ENCODE measurements around the gene CDH6.

GRCh38 chr5:31144364-31144763 is 49.1 kb upstream of the CDH6 start:
- TF ChIP-seq EZH2 (IDR thresholded peaks at IDR 0.05; ENCODE audit: borderline replicate concordance, insufficient read depth, low read depth, low read length, poor library complexity, severe bottlenecking), result no peak
- no peak for TF ChIP-seq CTCF (IDR thresholded peaks at IDR 0.05)

Data from B cell (primary cell).